Chondrocyte (in vitro differentiated cells): Measurements from ENCODE around the gene ZNF585A. TPM values are rescaled to one million over a fixed set of nuclear protein-coding genes. Genes with fewer than 3 reads are reported as not detected.
"Not testable (repeated sequence)": the region's sequence is repeated elsewhere in the genome, so short reads cannot be mapped to it uniquely, and the experiment has no call there.

Experiments used
- DNase-seq: peaks from one replicate; pipeline ENCODE4 v3.0.0; 2021; ENCODE audit warnings: mixed read lengths, low spot score
- H3K27ac Mint-ChIP-seq: one replicate; pipeline ENCODE4 v1.8.0; 2021; ENCODE audit warnings: mild to moderate bottlenecking, moderate library complexity, mixed read lengths; ENCODE audit not compliant: unreplicated experiment
- H3K27me3 Mint-ChIP-seq: 2 replicates; pipeline ENCODE4 v1.8.0; 2021; ENCODE audit warnings: low read depth, mixed read lengths
- H3K36me3 Mint-ChIP-seq: 2 replicates; pipeline ENCODE4 v1.8.0; 2021; ENCODE audit warnings: low read depth, mixed read lengths
- H3K4me1 Mint-ChIP-seq: 2 replicates; pipeline ENCODE4 v1.8.0; 2021; ENCODE audit warnings: low read depth, mild to moderate bottlenecking, mixed read lengths
- H3K4me3 Mint-ChIP-seq: one replicate; pipeline ENCODE4 v1.8.0; 2021; ENCODE audit warnings: mild to moderate bottlenecking, moderate library complexity, mixed read lengths; ENCODE audit not compliant: unreplicated experiment
- H3K9me3 Mint-ChIP-seq: 2 replicates; pipeline ENCODE4 v1.8.0; 2021; ENCODE audit warnings: low read depth, mixed read lengths
- CTCF ChIP-seq: fragments of 200-600 bp; sonication (generic); IDR thresholded peaks from 2 replicates; pipeline ENCODE4 v1.5.0; 2021; ENCODE audit warnings: antibody characterized with exemption, mild to moderate bottlenecking, moderate library complexity
- total RNA-seq: library from RNA; stranded (reverse); gene quantifications from 3 replicates; pipeline ENCODE4 v1.2.1, GENCODE V29; 2021

ZNF585A gene
- total RNA-seq, 1 donor from 2014 or later, result 5.5 TPM

GRCh38 chr19:37217480-37217774 lies 44.9 kb upstream of the ZNF585A start:
- no peak for TF ChIP-seq CTCF
- DNase-seq, result no peak
- peaks cover 6% of the 10 kb centered on the region for H3K9me3 Mint-ChIP-seq
- H3K27ac Mint-ChIP-seq, result peak overlapping the region; percentile 87
- peaks cover 10% of the 10 kb centered on the region for H3K36me3 Mint-ChIP-seq
- no peaks in the 10 kb centered on the region for H3K27me3 Mint-ChIP-seq
- peak overlapping the region; percentile 87 for H3K4me3 Mint-ChIP-seq
- peaks cover 26% of the 10 kb centered on the region for H3K4me1 Mint-ChIP-seq

DNA sequence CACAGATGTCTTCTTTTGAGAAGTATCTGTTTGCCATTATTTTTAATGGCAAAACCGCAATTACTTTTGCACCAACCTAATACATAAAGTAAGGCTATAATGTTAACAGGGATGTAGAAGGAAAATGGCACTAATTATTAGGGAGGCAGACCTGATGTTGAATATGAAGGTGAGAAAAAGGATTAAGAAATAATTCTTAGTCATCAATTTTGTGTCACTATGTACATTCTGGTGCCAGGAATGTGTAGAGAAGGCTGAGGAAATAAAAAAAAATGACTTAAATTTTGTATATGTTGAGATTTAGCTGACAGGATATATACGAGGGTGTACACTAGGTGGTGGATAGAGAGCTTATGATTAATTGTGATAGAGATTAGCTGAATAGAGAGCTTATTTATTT lies 25.3 kb upstream of the ZNF585A start:
- Mint-ChIP-seq H3K27me3 (no peaks in the 10 kb centered on the region), H3K9me3 (peaks cover 30% of the 10 kb centered on the region), H3K36me3 (peaks cover 29% of the 10 kb centered on the region)

GRCh38 chr19:37197115-37197514 lies 24.6 kb upstream of the ZNF585A start:
- H3K27me3 Mint-ChIP-seq, H3K4me3 Mint-ChIP-seq, H3K4me1 Mint-ChIP-seq, H3K27ac Mint-ChIP-seq, DNase-seq: not testable (repeated sequence)
- Mint-ChIP-seq H3K9me3 (peaks cover 28% of the 10 kb centered on the region), H3K36me3 (peaks cover 30% of the 10 kb centered on the region)

More for the DNA sequence above, 25.3 kb upstream of the ZNF585A start:
- no peak for TF ChIP-seq CTCF
- no peak for DNase-seq
- no peak overlapping the region for H3K4me3 Mint-ChIP-seq
- no peaks in the 10 kb centered on the region for H3K4me1 Mint-ChIP-seq
- no peak overlapping the region for H3K27ac Mint-ChIP-seq

- not testable (repeated sequence) for DNase-seq, H3K27me3 Mint-ChIP-seq, H3K27ac Mint-ChIP-seq, H3K4me1 Mint-ChIP-seq, H3K4me3 Mint-ChIP-seq
- Mint-ChIP-seq H3K9me3 (peaks cover 34% of the 10 kb centered on the region), H3K36me3 (peaks cover 37% of the 10 kb centered on the region)
Measured at GRCh38 chr19:37195248-37195647, 22.8 kb upstream of the ZNF585A start.

GRCh38 chr19:37186071-37186470 lies 13.6 kb upstream of the ZNF585A start:
- H3K36me3 Mint-ChIP-seq, result peaks cover 45% of the 10 kb centered on the region
- H3K27me3 Mint-ChIP-seq, DNase-seq, H3K4me1 Mint-ChIP-seq, H3K27ac Mint-ChIP-seq, H3K4me3 Mint-ChIP-seq: not testable (repeated sequence)
- H3K9me3 Mint-ChIP-seq, result peaks cover 74% of the 10 kb centered on the region

DNA sequence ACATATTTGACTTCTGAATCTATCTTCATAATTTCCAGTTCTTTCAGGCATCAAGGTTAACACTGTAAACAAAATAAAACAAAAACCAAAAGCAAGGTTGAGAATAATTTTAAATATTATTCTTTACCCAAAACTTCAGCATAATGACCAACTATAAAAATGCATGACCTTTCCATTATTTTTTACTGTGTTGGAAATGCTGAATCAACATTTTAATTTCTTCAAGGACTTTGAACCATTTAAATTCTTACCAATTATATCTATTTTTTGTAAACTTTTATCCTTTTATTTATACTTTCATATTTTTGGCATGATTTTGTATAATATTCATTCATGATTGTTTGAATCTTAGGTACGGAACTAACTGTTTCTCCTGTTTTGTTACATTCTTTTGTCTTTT lies 6.9 kb downstream of the ZNF585A start:
- Mint-ChIP-seq H3K4me1 (no peaks in the 10 kb centered on the region), H3K9me3 (peaks cover 57% of the 10 kb centered on the region), H3K27ac (no peak overlapping the region), H3K36me3 (peaks cover 71% of the 10 kb centered on the region), H3K4me3 (no peak overlapping the region), H3K27me3 (no peaks in the 10 kb centered on the region)
- no peak for TF ChIP-seq CTCF
- no peak for DNase-seq

GRCh38 chr19:37160153-37160552 lies 12.3 kb downstream of the ZNF585A start:
- no peak for TF ChIP-seq CTCF
- peaks cover 75% of the 10 kb centered on the region for H3K9me3 Mint-ChIP-seq
- H3K27me3 Mint-ChIP-seq, result no peaks in the 10 kb centered on the region
- no peak overlapping the region for H3K4me3 Mint-ChIP-seq
- DNase-seq, result no peak
- H3K4me1 Mint-ChIP-seq, result no peaks in the 10 kb centered on the region
- H3K27ac Mint-ChIP-seq, result no peak overlapping the region
- peaks cover 77% of the 10 kb centered on the region for H3K36me3 Mint-ChIP-seq
